CD4-positive, alpha-beta T cell treated with Interleukin-15 for 1 hour (primary cell): Measurements from ENCODE around the gene DNAJB8.

Source experiments
- DNase-seq: peaks from one replicate; pipeline ENCODE4 v3.0.0-alpha.2; 2020

DNAJB8 gene

DNA sequence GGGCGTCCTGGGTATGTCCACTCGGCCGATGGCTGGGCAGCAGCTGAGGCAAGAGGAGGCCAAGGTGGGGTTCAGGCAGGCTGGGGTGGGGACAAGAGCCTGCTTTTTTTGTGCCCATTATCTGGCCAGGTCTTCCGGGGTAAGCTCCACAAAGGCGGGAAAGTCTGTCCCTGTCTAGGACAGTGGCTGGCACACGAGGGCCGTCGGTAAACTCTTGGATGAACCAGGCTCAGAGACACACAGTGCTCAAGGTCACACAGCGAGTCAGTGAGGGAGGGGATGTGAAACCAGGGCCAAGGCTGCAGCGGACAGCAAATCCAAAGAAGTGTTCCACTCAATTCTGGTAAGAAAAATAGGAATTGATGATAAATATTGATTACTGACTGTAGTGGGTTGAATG is 2.9 kb downstream of the DNAJB8 start:
- no peak for DNase-seq

DNA sequence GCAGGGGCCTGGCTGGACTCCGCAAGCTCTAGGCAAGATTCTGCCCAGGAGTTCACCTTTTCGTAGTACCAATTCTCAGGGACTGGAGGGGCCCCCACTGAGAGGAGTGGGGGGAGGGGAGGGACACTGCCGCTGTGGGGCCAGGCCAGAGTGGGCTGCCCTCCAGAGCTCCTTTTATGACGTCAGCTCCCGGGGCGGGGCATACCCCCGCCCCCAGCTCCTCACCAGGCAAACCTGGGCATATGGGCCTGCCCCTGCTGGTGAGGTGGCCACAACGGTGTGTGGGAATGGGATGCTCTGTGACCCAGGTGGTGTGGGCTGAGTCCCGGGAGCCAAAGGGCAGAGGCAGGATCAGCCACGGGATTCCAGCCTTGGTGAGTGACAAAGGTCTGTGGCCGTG is 3.3 kb downstream of the DNAJB8 start:
- DNase-seq: no peak

DNA sequence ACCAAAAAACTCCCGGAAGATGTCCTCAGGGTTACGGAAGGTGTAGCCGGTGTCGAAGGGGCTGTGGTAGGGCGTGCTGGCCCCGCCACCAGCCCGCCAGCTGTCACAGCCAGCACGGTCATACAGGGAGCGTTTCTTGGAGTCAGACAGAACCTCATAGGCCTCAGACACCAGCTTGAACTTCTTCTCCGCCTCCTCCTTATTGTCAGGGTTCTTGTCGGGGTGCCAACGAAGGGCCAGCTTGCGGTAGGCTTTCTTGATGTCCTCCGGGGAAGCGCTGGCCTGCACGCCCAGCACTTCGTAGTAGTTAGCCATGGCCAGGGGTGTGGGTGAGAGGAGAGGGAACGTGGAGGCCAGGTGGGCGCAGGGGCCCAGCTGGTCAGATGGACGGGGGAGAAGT is 3.8 kb downstream of the DNAJB8 start:
- no peak for DNase-seq

DNA sequence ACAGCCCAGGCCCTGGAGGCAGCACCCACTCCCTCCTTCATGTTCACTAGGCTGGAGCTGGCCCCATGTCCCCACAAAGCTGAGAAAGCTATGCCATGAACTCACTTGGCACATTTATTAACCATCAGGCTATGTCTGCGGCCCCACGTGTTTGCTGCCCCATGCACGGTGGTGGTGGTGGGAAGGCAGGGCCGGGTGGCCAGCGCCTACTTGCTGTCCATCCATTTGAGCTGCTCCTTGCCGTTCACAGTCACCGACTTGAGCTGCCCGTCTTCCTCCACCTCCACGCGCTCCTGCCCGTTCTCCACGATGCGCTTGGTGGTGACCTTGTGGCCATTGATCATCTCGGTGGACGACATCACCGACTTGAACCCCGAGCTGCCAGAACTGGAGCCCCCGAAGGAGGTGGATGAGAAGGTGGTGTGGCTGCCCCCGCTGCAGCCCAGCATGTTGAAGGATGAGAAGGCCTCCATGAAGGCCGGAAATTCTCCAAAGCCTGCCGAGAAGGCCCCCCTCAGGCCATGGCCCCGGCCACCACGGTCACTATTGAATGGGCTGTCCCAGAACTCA is 4.3 kb downstream of the DNAJB8 start:
- DNase-seq: no peak

DNA sequence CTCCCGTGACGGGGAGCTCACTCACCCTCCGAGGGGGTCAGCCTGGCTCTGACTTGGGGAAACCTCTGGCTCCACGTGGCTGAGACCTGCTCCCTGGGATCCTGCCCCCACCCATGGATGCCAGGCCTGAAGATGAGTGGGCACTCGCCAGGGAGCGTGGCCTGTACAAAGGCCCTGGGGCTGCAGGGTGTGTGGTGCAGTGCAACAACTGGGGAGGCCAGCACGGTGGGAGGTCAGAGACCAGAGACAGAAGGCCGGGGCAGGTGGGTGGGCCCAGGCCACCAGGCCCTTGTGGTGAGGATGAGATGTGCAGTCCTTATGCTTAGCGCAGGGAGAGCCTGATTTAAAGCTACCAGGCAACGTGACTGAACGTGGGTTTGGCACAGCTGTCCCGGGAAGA is 5.0 kb downstream of the DNAJB8 start:
- no peak for DNase-seq

DNA sequence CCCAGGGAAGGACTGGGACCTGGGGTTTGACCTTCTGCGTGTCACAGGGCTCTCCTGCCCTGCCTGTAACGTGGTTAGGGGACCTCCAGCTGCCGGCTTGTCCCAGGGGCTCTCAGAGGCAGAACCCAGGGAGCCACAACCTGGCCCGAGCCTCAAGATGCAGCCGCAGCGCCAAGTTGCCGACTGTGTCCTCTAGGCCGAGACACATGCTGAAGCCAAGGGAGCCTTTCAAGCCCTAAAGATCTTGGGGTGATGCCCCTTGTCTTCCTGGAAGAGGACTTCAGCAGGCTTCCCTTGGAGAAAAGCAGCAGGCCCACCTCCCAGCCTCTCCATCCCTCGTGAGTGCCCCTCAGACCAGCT is 7.2 kb downstream of the DNAJB8 start:
- no peak for DNase-seq

DNA sequence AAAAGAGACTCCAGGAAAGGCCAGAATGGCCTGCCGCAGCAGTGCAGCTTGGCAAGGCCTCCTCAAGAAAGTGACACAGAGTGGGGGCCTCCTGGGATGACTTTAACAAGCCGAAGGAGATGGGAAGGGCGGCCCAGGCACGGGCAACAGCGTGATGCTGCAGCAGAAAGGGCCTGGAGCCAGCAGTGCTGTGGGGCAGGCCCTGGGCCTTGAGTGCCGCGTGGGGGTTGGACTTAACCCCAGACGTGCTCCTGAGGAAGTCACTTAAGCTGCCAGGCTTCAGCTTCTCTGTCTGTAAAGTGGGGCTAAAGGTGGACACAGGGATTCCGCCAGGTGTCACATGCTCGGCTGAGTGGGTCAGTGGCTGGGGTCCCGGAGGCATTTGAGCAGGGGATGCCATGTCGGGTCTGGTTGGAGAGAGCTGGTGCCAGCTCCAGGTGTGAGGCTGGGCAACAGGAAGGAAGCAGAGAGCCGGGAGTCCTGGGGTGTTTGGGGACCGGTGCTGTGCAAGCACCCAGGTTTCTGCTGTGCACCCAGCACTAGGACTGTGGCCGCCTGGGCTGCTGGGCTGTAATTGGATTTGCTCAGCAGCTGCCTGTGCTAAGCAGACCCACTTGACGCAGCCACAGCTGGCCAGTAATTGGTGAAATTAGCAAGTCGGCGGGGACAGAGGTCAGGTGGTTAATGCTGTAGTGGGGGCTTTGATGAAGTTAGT is 7.8 kb downstream of the DNAJB8 start:
- DNase-seq: no peak

DNA sequence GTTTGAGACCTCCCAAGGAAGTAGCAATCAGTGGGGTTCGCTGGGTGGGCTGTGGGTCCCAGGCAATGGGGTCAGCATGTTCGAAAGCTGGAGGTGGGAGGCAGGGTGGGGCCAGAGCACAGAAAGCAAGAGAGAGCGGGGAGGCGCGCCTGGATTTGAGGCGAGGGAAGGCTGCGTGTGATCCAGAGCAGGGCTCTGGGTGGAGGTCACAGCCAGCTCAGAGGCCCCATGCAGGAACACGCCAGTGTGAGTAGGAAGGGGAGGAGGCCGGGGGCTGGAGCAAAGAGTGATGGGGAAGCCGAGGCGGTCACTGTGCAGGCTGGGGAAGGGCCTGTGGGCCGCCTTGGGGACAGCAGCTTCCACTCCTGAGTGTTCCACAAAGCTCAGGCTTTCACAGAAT is 8.8 kb downstream of the DNAJB8 start:
- no peak for DNase-seq

DNA sequence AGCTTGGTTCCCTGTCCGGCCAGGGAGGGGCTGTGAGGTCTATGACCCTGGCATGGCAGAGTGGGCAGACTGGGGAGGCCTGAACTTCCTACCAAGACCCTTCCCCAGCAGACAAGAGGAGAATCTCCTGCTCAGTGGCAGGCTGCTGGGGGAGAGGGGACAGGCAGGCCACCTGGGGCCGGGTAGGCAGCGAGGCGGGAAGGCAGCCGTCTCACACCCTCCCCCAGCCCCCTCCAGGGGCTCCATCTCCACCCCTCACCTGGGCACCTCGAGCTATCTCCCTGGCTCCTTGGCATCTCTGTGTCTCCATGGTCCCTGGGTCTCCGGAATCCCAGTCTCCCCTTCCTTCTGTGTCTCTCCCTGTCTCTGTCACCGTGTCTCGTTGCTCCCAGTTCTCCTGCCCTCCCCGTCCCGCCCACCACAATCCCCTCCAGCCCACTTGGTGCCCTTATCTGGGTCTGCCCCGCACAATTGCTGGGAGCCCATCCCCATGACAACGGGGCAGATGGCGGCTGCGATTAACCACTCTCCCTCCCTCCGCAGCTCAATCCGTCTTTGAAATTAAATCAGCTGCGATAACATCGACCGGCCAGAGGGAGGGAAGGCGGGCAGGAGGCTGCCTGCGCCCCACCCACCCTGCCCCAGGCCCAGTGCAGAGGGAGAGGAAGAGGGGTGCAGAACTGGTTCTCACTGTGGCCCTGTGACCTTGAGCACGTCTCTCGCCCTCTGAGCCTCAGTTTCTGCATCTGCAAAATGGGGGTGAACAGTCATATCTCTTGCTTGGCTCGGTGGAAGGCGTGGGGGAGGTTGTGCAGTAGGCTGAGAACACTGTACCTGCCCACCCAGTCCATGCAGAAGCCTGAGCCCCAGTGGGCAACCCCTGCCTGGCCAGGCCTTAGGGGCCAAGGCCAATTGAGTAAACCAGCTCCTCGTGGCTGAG is 9.6 kb downstream of the DNAJB8 start:
- DNase-seq: no peak

DNA sequence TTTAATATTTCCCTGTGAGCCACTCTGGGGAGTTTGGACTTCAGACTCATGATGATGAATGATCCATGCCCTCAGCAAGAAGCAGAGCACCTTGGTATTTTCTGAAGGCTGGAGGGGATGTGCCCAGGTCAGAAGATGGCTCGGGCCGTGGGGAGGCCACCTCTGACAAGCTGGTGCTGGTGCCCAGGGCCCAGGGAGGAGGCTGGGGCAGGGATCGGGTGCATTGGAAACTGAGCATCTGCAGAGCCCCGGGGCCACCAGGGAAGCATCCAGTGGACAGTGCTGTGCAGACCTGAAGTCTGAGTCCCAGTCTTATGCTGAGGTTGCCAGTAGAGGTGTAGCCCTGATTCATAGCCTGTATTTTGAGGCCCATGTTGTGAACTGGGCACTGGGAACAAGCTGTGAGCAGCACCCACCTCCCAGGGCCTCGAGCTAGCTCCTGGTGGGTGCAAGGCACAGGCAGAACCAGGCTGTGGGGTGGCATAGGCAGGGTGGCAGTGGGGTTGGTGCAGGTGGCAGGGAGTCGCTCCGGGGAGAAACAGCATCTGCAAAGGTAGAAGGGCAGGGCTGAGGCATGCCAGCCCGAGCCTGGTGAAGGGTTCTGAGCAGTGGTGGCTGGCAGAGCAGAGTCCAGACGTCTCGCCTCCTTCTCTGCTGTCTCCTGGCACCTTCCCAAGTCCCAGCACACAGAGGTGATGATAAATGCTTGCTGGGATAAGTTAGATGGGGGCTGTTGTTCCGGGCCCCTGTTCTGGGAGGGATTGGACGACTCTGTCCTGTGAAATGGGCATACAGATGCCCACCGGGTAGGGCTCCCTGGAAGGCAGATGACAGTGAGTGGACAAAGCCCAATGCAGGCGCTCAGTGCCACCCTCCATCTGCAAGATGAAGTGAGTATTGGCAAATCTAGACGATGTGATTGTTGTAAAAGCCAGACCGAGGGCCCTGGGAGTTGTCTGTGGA is 10.6 kb downstream of the DNAJB8 start:
- DNase-seq: no peak

DNA sequence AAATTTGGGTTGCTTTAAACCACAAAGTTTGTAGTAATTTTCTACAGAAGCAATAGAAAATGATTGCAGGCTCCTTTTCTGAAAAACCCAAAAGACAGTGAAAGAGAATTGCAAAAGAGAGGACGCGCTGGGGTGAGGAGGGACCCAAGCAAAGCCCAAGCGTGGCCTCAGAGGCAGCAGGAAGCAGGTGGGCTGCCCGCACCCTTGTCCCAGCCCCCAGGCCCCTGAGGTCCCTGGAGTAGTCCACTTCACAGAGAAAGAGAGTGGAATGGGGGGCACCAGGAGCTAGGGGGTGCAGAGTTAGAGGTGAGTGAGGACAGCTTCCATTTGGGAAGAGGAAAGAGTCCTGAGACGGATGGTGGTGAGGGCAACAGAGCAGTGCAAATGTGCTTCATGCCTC is 11.6 kb downstream of the DNAJB8 start:
- DNase-seq: no peak

DNA sequence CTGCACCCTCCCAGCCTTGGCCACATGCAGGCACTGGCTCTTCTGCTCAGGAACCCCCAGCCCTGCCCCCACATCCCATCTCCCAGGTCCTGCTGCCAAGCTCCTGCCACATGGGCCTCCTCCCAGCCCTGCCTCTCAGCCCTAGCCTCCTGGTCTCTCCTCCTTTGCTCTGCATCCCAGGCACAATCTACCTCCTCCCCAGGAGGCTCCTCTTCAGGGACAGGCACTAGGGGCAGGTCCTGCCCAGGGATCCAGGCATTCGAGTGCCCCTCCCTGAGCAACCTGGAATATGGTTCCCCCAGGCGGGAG is 12.4 kb downstream of the DNAJB8 start:
- no peak for DNase-seq

DNA sequence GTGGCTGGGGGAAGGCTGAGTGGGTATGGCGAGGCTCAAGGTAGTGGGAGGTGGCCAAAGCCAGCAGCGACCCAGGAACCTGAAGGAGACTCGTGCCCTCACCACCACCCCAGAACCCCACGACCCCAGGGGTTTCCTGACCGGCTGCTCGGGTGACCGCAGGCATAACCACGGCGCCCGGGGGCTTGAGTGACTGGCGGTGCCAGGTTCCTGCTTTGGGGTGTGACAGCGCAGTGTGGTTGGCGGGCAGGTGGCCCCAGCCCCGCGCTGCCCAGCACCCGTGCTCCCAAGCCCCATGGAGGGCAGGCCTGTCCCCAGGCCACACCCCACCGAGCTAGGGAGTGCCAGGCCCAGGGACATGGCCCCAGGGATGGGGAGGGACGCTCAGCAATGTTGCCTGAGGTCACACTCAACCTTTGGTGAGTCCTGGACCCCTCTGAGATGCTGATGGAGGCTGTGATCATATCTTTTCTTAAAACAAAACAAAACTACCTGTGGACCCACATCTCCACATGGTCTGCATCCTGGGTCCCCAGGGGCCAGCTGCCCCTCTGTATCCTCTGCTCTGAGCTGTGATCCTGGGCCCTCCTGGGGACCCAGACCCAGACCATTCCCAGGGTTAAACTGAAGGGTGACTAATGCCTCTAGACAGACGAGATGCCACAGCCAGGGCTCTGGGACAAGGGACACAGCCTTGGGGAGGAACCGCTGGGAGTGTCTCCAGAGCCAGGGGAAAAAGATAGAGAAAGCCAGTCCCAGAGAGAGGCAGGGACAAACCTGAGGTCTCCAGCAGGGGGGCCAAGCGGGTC is 13.0 kb downstream of the DNAJB8 start:
- DNase-seq: no peak

DNA sequence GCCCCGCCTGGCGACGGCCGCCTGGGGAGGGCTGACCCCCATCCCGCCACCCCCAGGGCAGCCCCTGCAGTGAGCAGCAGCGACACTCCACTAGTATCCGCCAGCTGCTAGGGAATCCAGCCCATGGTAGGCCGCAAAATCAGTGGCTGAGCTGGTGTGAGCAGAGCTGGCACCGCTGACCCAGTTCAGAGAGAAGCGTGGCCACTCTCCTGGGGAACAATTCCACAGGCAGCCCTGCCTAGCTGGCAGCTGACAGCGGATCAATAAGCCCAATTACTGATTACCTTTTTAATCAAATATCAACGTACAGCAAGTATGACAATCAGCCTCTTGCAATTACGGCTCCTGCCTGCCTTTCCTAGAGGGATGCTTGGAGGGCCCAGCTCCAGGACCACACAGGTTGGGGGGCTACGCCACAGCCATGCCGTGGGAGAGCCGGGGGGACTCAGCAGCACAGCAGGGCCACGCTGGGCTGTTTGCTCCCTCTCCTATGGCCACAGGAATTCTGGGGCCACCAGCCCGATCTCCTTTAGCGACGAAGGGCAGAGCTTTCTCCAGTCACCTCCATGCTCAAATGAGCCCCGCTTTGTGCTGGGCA is 13.9 kb downstream of the DNAJB8 start:
- no peak for DNase-seq

DNA sequence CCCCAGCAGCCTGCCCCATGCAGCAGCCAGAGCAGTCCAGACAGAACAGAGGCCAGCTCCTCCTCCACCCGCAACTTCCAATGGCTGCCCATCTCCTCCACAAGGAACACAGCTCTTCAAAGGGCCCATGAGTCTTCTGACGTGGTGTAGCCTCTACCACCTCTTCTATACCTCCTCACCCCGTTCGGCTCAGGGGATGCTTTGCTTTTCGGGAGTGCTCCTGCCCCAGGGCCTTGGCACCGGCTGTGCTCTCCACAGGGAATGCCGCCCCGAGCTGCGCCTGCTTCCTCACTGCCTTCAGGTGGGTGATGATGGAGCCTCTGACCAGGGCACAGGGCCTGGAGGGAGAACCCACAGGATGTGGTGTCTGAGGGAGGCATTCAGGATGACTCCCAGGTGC is 14.6 kb downstream of the DNAJB8 start:
- no peak for DNase-seq

DNA sequence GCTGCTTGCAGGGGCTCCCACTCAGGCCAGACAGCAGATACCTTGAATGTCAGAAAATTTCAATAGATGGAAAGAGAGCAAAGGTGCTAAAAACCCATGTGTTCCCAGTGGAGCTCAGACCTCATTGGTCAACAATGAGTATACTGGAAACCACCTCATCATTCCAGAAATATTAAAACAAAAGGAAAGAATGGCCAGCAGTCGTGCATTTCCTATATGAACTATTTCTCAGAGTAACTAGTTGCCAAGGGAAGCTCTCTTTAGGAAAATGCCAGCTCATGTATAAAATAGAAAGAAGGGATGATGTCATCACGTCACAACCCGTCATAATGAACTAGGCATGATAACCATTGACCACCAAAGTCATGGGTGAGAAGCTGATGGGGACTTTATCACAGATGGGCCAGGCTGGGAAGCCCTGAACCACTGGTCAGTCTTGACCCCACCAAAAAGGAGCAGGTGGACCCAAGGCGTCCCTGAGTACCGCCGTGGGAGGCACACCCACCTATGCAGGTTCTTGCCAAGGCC is 17.5 kb downstream of the DNAJB8 start:
- no peak for DNase-seq

DNA sequence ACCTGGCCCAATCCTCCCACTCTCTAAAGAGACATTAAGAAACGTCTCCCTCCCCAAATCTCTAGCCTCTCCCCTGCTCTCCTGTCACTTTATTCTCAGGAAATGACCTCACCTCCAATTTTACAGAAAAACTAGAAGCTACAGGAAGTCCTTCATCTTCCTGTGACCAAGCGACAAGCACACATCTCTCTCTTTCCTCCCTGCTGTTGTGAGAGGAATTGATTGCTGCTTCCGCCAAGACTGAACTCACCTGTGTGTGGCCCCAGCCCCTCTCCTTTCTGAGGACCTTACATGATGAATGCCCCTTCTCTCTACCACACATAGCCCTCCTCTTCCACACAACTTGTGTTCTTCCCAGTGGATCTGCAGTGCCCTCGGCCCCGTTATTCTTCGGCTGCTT is 18.2 kb downstream of the DNAJB8 start:
- no peak for DNase-seq

DNA sequence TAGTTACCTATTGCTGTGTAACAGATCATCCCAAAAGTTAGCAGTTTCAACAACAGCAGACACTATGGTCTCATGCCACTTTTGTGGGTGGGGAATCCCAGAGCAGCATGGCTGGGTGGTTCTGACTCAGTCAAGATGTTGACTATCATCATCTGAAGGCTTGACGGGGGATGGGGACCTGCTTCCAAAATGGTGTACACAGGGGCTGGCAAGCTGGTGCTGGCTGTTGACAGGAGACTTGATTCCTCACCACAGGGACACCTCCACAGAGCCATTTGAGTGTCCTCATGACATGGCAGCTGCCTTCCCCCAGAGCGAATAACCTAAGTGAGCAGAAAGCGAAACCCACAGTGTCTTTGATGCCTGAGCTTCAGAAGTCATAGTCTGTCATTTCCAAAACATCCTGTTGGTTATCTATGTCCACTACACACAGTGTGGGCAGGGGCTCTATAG is 19.1 kb downstream of the DNAJB8 start:
- no peak for DNase-seq

DNA sequence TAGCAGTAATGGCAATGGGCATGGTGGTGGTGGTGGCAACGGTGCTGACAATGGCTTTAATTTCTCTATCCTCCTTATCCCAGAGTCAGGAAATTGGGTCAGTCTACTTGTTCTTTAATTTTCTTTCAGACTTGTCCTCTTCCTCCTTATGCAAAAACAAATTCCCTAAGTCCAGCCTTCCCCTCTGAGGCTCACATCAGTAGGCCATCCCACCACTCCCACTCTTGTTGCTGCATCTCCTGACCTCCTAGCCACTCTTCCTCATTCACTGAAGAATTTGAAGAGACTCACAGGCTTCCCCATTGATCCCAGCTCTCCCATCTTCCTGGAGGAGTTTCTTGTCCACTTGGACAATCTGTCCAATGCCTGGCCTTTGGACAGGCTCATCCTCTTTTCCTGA is 19.9 kb downstream of the DNAJB8 start:
- DNase-seq: no peak

DNA sequence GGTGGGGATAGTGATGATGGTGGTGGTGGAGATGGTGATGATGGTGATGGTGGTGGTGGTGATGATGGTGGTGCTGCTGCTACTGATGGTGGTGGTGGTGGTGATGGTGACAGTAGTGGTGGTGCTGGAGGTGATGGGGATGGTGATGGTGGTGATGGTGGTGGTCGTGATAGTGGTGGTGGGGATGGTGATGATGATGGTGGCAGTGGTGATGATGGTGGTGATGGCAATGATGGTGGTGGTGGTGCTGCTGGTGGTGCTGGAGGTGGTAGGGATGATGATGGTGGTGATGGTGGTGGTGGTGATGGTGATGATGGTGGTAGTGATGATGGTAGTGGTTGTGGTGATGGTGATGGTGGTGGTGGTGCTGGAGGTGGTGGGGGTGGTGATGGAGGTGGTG is 21.3 kb downstream of the DNAJB8 start:
- DNase-seq: no peak

DNA sequence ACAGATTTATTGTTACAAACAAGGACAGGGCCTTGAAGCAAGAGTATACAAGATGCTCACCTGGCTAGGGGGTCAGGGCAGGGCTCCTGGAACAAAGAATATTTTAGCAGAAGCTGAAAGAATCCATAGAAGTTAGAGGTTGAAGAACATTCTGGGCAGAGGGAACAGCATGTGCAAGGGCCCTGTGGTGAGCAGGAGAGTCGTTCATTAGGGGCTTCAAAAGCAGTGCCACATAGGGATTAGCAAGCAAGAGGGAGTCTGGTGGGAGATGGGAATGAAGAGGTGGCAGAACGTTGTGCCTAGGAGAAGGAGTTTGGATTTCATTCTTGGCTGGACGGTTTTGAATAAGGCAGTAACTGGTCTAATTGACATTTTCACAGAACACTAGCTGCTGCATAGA is 22.9 kb downstream of the DNAJB8 start:
- no peak for DNase-seq

DNA sequence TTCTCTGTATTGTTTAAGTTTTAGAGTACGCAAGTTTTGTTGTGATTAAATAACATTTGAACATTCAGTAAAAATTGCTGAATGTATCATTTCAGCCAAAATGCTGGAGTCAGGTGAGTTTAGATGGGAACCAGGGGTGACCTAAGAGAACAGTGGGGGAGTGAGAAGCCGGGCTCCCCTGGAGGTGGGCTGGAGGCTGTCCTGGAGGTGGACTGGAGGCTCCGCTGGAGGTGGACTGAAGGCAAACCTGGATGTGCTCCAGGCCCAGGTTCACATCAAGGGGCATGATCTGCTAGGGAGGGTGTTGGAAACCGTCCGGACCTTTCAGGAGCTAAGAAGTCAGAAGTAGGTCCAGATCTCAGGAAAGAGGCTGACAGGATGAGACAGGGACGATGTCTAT is 23.7 kb downstream of the DNAJB8 start:
- DNase-seq: no peak
